Common myeloid progenitor, CD34-positive (primary cell): ENCODE data around the gene HNF4A.

Experiments used
- CTCF ChIA-PET: fragments of 350-600 bp; sonication (Branson Sonifier 250); formaldehyde crosslinking; loops from one replicate; lab custom pipeline; 2021; ENCODE audit warnings: antibody characterized with exemption; lab: Charles Lee
- POLR2A ChIA-PET: fragments of 350-600 bp; sonication (Branson Sonifier 250); formaldehyde crosslinking; loops from one replicate; lab custom pipeline; 2021; ENCODE audit warnings: antibody characterized with exemption; lab: Charles Lee
- DNase-seq, 3 donors: peaks; one replicate each; pipeline versions ENCODE4 v3.0.0 to v3.0.0-alpha.2; 2013
- H3K27ac ChIP-seq, 2 experiments: 1 replicate in 1 of 2; 2 replicates in 1 of 2; pipeline ENCODE4 v1.7.0; 2013; ENCODE audit warnings: inconsistent platforms in 2 of 2, low read length in 2 of 2, mild to moderate bottlenecking in 2 of 2, low read depth in 1 of 2, moderate library complexity in 1 of 2; ENCODE audit not compliant: severe bottlenecking in 2 of 2, insufficient read depth in 1 of 2, poor library complexity in 1 of 2
- H3K27me3 ChIP-seq, 5 experiments: replicated peaks in 2 of 5; 1 replicate in 3 of 5; 2 replicates in 2 of 5; pipeline versions ENCODE4 v1.6.1 to v1.7.0; 2013; ENCODE audit warnings: low read length in 4 of 5, mild to moderate bottlenecking in 2 of 5, moderate library complexity in 2 of 5, inconsistent platforms in 1 of 5; ENCODE audit not compliant: insufficient read depth in 5 of 5, control insufficient read depth in 4 of 5
- H3K36me3 ChIP-seq, 4 experiments: 1 replicate in 2 of 4; 2 replicates in 2 of 4; pipeline versions ENCODE4 v1.6.1 to v1.7.0; 2013; ENCODE audit warnings: low read length in 3 of 4, control low read depth in 1 of 4, mild to moderate bottlenecking in 1 of 4; ENCODE audit not compliant: control insufficient read depth in 4 of 4, insufficient read depth in 4 of 4
- H3K4me1 ChIP-seq, 4 experiments: 1 replicate in 3 of 4; 2 replicates in 1 of 4; pipeline versions ENCODE4 v1.6.1 to v1.7.1; 2013; ENCODE audit warnings: low read length in 3 of 4, mild to moderate bottlenecking in 3 of 4, control low read depth in 1 of 4, inconsistent platforms in 1 of 4, moderate library complexity in 1 of 4; ENCODE audit not compliant: control insufficient read depth in 4 of 4, insufficient read depth in 4 of 4; ENCODE audit errors: control extremely low read depth in 1 of 4
- H3K4me3 ChIP-seq, 7 experiments: 1 replicate in 4 of 7; 2 replicates in 3 of 7; pipeline versions ENCODE4 v1.5.1 to v1.7.0; 2013; ENCODE audit warnings: mild to moderate bottlenecking in 7 of 7, low read length in 6 of 7, moderate library complexity in 6 of 7, inconsistent platforms in 2 of 7, low read depth in 2 of 7, control low read depth in 1 of 7; ENCODE audit not compliant: insufficient read depth in 4 of 7, control insufficient read depth in 1 of 7; ENCODE audit errors: extremely low read depth in 1 of 7
- H3K9me3 ChIP-seq, 5 experiments: 1 replicate in 4 of 5; 2 replicates in 1 of 5; pipeline versions ENCODE4 v1.6.1 to v1.7.1; 2013; ENCODE audit warnings: low read length in 4 of 5, mild to moderate bottlenecking in 2 of 5, inconsistent platforms in 1 of 5, low read depth in 1 of 5, moderate library complexity in 1 of 5; ENCODE audit not compliant: control insufficient read depth in 4 of 5, insufficient read depth in 2 of 5; ENCODE audit errors: control extremely low read depth in 1 of 5
- WGBS: methylation state at CpG from one replicate; pipeline ENCODE4 v1.1.5; 2013; ENCODE audit not compliant: insufficient coverage; 5-methylcytosine and 5-hydroxymethylcytosine counted together

HNF4A gene

GRCh38 chr20:44424039-44424495, 68.6 kb downstream of the HNF4A start:
- Histone ChIP-seq H3K27me3 (peaks cover 0 to 26% (median 7%) of the 10 kb centered on the region in 5 experiments), H3K4me1 (no peaks in the 10 kb centered on the region), H3K27ac (no peak overlapping the region), H3K36me3 (no peaks in the 10 kb centered on the region), H3K9me3 (no peaks in the 10 kb centered on the region), H3K4me3 (no peak overlapping the region)
- no peak for DNase-seq
- WGBS = 84% methylated on average over 14 of the region's 14 CpGs
- ChIA-PET CTCF (no interaction called here), POLR2A (no interaction called here)

GRCh38 chr20:44425923-44426322, 70.4 kb downstream of the HNF4A start:
- DNase-seq = no peak
- no peaks in the 10 kb centered on the region for H3K36me3 ChIP-seq
- H3K4me1 ChIP-seq = no peaks in the 10 kb centered on the region
- peaks cover 0 to 26% (median 7%) of the 10 kb centered on the region in 5 experiments for H3K27me3 ChIP-seq
- no peak overlapping the region for H3K4me3 ChIP-seq
- CTCF ChIA-PET = interaction anchor here (1.5 kb wide), 1 partner anchor 11 kb away, joined by 3 read pairs; no protein-coding TSS in a partner anchor
- POLR2A ChIA-PET = interaction anchor here (0.5 kb wide), 1 partner anchor 118 kb away, joined by 3 read pairs; no protein-coding TSS in a partner anchor
- WGBS = 93% methylated on average over 2 of the region's 2 CpGs
- no peaks in the 10 kb centered on the region for H3K9me3 ChIP-seq
- H3K27ac ChIP-seq = no peak overlapping the region

- no peaks in the 10 kb centered on the region for H3K4me1 ChIP-seq
- CTCF ChIA-PET = interaction anchor here (1.5 kb wide), 1 partner anchor 10 kb away, joined by 3 read pairs; no protein-coding TSS in a partner anchor
- WGBS = 97% methylated on average over 6 of the region's 10 CpGs
- peaks cover 0 to 31% (median 11%) of the 10 kb centered on the region in 5 experiments for H3K27me3 ChIP-seq
- no peak overlapping the region for H3K4me3 ChIP-seq
- no peak overlapping the region for H3K27ac ChIP-seq
- H3K36me3 ChIP-seq = no peaks in the 10 kb centered on the region
- POLR2A ChIA-PET = no interaction called here
- no peaks in the 10 kb centered on the region for H3K9me3 ChIP-seq
- no peak for DNase-seq
These were observed 71.6 kb downstream of the HNF4A start for GRCh38 chr20:44426879-44427790.

- CTCF ChIA-PET = no interaction called here
- POLR2A ChIA-PET = no interaction called here
- Histone ChIP-seq H3K4me1 (no peaks in the 10 kb centered on the region), H3K27me3 (peaks cover 0 to 36% (median 11%) of the 10 kb centered on the region in 5 experiments), H3K27ac (no peak overlapping the region), H3K4me3 (no peak overlapping the region), H3K9me3 (no peaks in the 10 kb centered on the region), H3K36me3 (no peaks in the 10 kb centered on the region)
- WGBS = 88% methylated on average over 2 of the region's 3 CpGs
- DNase-seq = no peak
These were observed 72.3 kb downstream of the HNF4A start for GRCh38 chr20:44427804-44428173.

GRCh38 chr20:44428174-44429016, 72.9 kb downstream of the HNF4A start:
- peaks cover 0 to 35% (median 11%) of the 10 kb centered on the region in 5 experiments for H3K27me3 ChIP-seq
- CTCF ChIA-PET = no interaction called here
- no peaks in the 10 kb centered on the region for H3K36me3 ChIP-seq
- no peaks in the 10 kb centered on the region for H3K9me3 ChIP-seq
- no peaks in the 10 kb centered on the region for H3K4me1 ChIP-seq
- POLR2A ChIA-PET = no interaction called here
- DNase-seq = no peak
- H3K4me3 ChIP-seq = no peak overlapping the region
- H3K27ac ChIP-seq = no peak overlapping the region
- WGBS = 86% methylated on average over 7 of the region's 8 CpGs

GRCh38 chr20:44429017-44429339, 73.5 kb downstream of the HNF4A start:
- ChIA-PET CTCF (no interaction called here), POLR2A (no interaction called here)
- H3K27me3 ChIP-seq = peaks cover 0 to 35% (median 14%) of the 10 kb centered on the region in 5 experiments
- no peak for DNase-seq
- no peaks in the 10 kb centered on the region for H3K9me3 ChIP-seq
- H3K36me3 ChIP-seq = no peaks in the 10 kb centered on the region
- 100% methylated on average over 2 of the region's 2 CpGs for WGBS
- no peak overlapping the region for H3K4me3 ChIP-seq
- H3K4me1 ChIP-seq = no peaks in the 10 kb centered on the region
- no peak overlapping the region for H3K27ac ChIP-seq
